IPS-18a (cell line): ENCODE measurements around the gene STAB2.

ENCODE experiments used
- H3K27ac ChIP-seq: one replicate; pipeline ENCODE4 v1.5.1; 2013; ENCODE audit warnings: low read length
- H3K27me3 ChIP-seq: one replicate; pipeline ENCODE4 v1.6.1; 2013; ENCODE audit warnings: mild to moderate bottlenecking, low read length; ENCODE audit not compliant: control insufficient read depth, insufficient read depth
- H3K36me3 ChIP-seq: one replicate; pipeline ENCODE4 v1.6.1; 2013; ENCODE audit warnings: low read depth, low read length; ENCODE audit not compliant: control insufficient read depth
- H3K4me1 ChIP-seq: one replicate; pipeline ENCODE4 v1.6.1; 2013; ENCODE audit warnings: low read depth, low read length; ENCODE audit not compliant: control insufficient read depth
- H3K4me3 ChIP-seq: one replicate; pipeline ENCODE4 v1.5.1; 2013; ENCODE audit warnings: low read length
- H3K9ac ChIP-seq: one replicate; pipeline ENCODE4 v1.6.1; 2013; ENCODE audit warnings: mild to moderate bottlenecking, low read length, moderate library complexity
- H3K9me3 ChIP-seq: one replicate; pipeline ENCODE4 v1.6.1; 2013; ENCODE audit warnings: low read depth, low read length; ENCODE audit not compliant: control insufficient read depth

The STAB2 gene

GRCh38 chr12:103677905-103678304 lies 90.8 kb downstream of the STAB2 start:
- Histone ChIP-seq H3K36me3 (no peaks in the 10 kb centered on the region), H3K9me3 (no peaks in the 10 kb centered on the region), H3K4me3 (no peak overlapping the region), H3K27me3 (no peaks in the 10 kb centered on the region), H3K27ac (no peak overlapping the region), H3K9ac (no peak overlapping the region), H3K4me1 (no peaks in the 10 kb centered on the region)

GRCh38 chr12:103679421-103680170 lies 92.5 kb downstream of the STAB2 start:
- H3K27ac ChIP-seq, result no peak overlapping the region
- no peaks in the 10 kb centered on the region for H3K27me3 ChIP-seq
- H3K4me3 ChIP-seq, result no peak overlapping the region
- no peak overlapping the region for H3K9ac ChIP-seq
- H3K4me1 ChIP-seq, result no peaks in the 10 kb centered on the region
- H3K9me3 ChIP-seq, result no peaks in the 10 kb centered on the region
- no peaks in the 10 kb centered on the region for H3K36me3 ChIP-seq

- no peak overlapping the region for H3K9ac ChIP-seq
- H3K27ac ChIP-seq, result no peak overlapping the region
- H3K4me3 ChIP-seq, result no peak overlapping the region
- H3K36me3 ChIP-seq, result no peaks in the 10 kb centered on the region
- no peaks in the 10 kb centered on the region for H3K9me3 ChIP-seq
- H3K4me1 ChIP-seq, result no peaks in the 10 kb centered on the region
- no peaks in the 10 kb centered on the region for H3K27me3 ChIP-seq
Observed at GRCh38 chr12:103680591-103681141, 93.6 kb downstream of the STAB2 start.

- H3K36me3 ChIP-seq, result no peaks in the 10 kb centered on the region
- H3K4me3 ChIP-seq, result no peak overlapping the region
- H3K4me1 ChIP-seq, result no peaks in the 10 kb centered on the region
- no peak overlapping the region for H3K9ac ChIP-seq
- H3K27me3 ChIP-seq, result no peaks in the 10 kb centered on the region
- no peak overlapping the region for H3K27ac ChIP-seq
- H3K9me3 ChIP-seq, result no peaks in the 10 kb centered on the region
Observed at GRCh38 chr12:103686026-103686425, 99.0 kb downstream of the STAB2 start.

GRCh38 chr12:103687253-103687652 lies 100.2 kb downstream of the STAB2 start:
- Histone ChIP-seq H3K9me3 (no peaks in the 10 kb centered on the region), H3K27ac (no peak overlapping the region), H3K36me3 (no peaks in the 10 kb centered on the region), H3K4me3 (no peak overlapping the region), H3K9ac (no peak overlapping the region), H3K27me3 (no peaks in the 10 kb centered on the region), H3K4me1 (no peaks in the 10 kb centered on the region)

GRCh38 chr12:103688376-103689063 lies 101.4 kb downstream of the STAB2 start:
- no peaks in the 10 kb centered on the region for H3K9me3 ChIP-seq
- H3K27me3 ChIP-seq, result no peaks in the 10 kb centered on the region
- H3K4me1 ChIP-seq, result no peaks in the 10 kb centered on the region
- no peak overlapping the region for H3K27ac ChIP-seq
- no peak overlapping the region for H3K4me3 ChIP-seq
- H3K36me3 ChIP-seq, result no peaks in the 10 kb centered on the region
- H3K9ac ChIP-seq, result no peak overlapping the region

- H3K9me3 ChIP-seq, result no peaks in the 10 kb centered on the region
- no peak overlapping the region for H3K9ac ChIP-seq
- H3K4me3 ChIP-seq, result no peak overlapping the region
- no peaks in the 10 kb centered on the region for H3K4me1 ChIP-seq
- no peak overlapping the region for H3K27ac ChIP-seq
- no peaks in the 10 kb centered on the region for H3K36me3 ChIP-seq
- no peaks in the 10 kb centered on the region for H3K27me3 ChIP-seq
Observed at GRCh38 chr12:103690426-103690825, 103.4 kb downstream of the STAB2 start.

GRCh38 chr12:103691063-103691462 lies 104.0 kb downstream of the STAB2 start:
- Histone ChIP-seq H3K4me1 (no peaks in the 10 kb centered on the region), H3K9me3 (no peaks in the 10 kb centered on the region), H3K9ac (no peak overlapping the region), H3K27me3 (no peaks in the 10 kb centered on the region), H3K36me3 (no peaks in the 10 kb centered on the region), H3K27ac (no peak overlapping the region), H3K4me3 (no peak overlapping the region)

- Histone ChIP-seq H3K4me3 (no peak overlapping the region), H3K9ac (no peak overlapping the region), H3K9me3 (no peaks in the 10 kb centered on the region), H3K4me1 (no peaks in the 10 kb centered on the region), H3K27ac (no peak overlapping the region), H3K36me3 (no peaks in the 10 kb centered on the region), H3K27me3 (no peaks in the 10 kb centered on the region)
Observed at GRCh38 chr12:103696101-103696500, 109.0 kb downstream of the STAB2 start.

- Histone ChIP-seq H3K27me3 (no peaks in the 10 kb centered on the region), H3K9ac (no peak overlapping the region), H3K27ac (no peak overlapping the region), H3K9me3 (no peaks in the 10 kb centered on the region), H3K36me3 (no peaks in the 10 kb centered on the region), H3K4me1 (no peaks in the 10 kb centered on the region), H3K4me3 (no peak overlapping the region)
Observed at GRCh38 chr12:103697971-103698751, 111.1 kb downstream of the STAB2 start.

GRCh38 chr12:103698752-103699560 lies 111.9 kb downstream of the STAB2 start:
- H3K9ac ChIP-seq, result no peak overlapping the region
- H3K9me3 ChIP-seq, result no peaks in the 10 kb centered on the region
- no peaks in the 10 kb centered on the region for H3K27me3 ChIP-seq
- H3K36me3 ChIP-seq, result no peaks in the 10 kb centered on the region
- H3K4me3 ChIP-seq, result no peak overlapping the region
- no peaks in the 10 kb centered on the region for H3K4me1 ChIP-seq
- H3K27ac ChIP-seq, result no peak overlapping the region
